ENCODE data around the gene DLX1. TPM values are rescaled to one million over a fixed set of nuclear protein-coding genes. Genes with fewer than 3 reads are reported as not detected.
A peak's percentile ranks its signal among the peaks of the same experiment; 100 is the strongest.
"Not testable (repeated sequence)": the region's sequence is repeated elsewhere in the genome, so short reads cannot be mapped to it uniquely, and the experiment has no call there.

Gene DLX1
- total RNA-seq, 1 experiment from 2014 or later, result 4.7 TPM

GRCh38 chr2:172102391-172103359 is 17.4 kb downstream of the DLX1 start, which contains the start of gene DLX2:
TSS of gene DLX2 (minus strand) at chr2:172102900. CDS start at chr2:172102538, 362 bp downstream.
- H3K27me3 ChIP-seq (replicated peaks), result no peaks in the 10 kb centered on the region
- no peak within 1 kb of the TSS for H3K27ac ChIP-seq
- no peaks in the 10 kb centered on the region for H3K9me3 ChIP-seq (replicated peaks)
- DNase-seq (ENCODE audit: low read depth in 1 of 2, low spot score in 2 of 2), result peak; percentile 76 to 91
- H3K4me3 ChIP-seq, result peak within 1 kb of the TSS; percentile 50
- peaks cover 50% of the 10 kb centered on the region for H3K4me1 ChIP-seq (replicated peaks)
- H3K36me3 ChIP-seq, result no peaks in the 10 kb centered on the region

DNA sequence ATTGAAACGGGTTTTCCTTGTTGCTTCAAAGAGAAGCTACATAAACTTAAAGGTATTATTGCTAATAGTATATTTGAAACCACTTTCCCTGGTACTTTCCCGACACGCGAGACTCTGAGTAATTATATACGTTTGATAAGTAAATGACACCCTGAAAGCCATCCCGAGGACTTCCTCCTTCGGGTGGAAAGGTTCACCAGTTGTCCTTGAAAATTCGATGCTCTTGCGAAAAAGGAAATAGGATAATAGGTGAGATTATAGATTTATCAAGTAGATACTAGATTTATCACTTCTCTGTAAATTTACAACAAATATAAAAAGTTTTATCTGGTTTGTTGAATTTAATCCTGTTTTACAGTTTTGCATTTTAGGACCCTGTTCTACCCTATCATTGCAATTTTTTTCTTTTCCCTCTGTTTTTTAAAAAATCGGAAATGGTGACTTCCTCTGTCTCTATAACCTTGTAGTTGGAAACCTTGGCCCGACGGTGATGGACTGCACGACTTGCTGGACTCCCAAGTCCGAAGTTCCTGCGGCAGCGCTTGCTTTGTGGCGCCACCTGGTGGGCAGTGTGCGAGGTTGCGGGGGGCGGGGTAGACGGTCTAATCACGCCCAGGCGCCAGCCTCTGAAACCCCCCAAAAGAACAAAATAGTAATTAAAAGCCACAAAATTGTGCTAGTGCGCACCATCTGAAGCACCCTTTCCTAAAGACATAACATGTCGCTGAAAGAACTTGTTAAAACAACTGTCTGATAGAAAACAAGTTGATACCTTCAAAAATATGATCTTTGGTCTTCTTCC is 18.4 kb downstream of the DLX1 start:
- H3K9me3 ChIP-seq (replicated peaks), result no peaks in the 10 kb centered on the region
- peak overlapping the region; percentile 50; the same call in 1 of the 2 replicates for H3K4me3 ChIP-seq
- DNase-seq (ENCODE audit: low read depth in 1 of 2, low spot score in 2 of 2), result peak; percentile 75 to 90
- peaks cover 40% of the 10 kb centered on the region for H3K4me1 ChIP-seq (replicated peaks)
- no peaks in the 10 kb centered on the region for H3K27me3 ChIP-seq (replicated peaks)
- H3K27ac ChIP-seq, result no peak overlapping the region
- H3K36me3 ChIP-seq, result no peaks in the 10 kb centered on the region

- Histone ChIP-seq H3K4me1 (replicated peaks) (peaks cover 31% of the 10 kb centered on the region), H3K9me3 (replicated peaks) (no peaks in the 10 kb centered on the region), H3K27me3 (replicated peaks) (no peaks in the 10 kb centered on the region), H3K27ac (no peak overlapping the region), H3K36me3 (no peaks in the 10 kb centered on the region), H3K4me3 (no peak overlapping the region)
- peak in 1 of 2 experiments; percentile 33 for DNase-seq (ENCODE audit: low read depth in 1 of 2, low spot score in 2 of 2)
Observed at GRCh38 chr2:172105471-172106107, 20.3 kb downstream of the DLX1 start.

GRCh38 chr2:172106108-172106961 is 21.0 kb downstream of the DLX1 start:
- no peaks in the 10 kb centered on the region for H3K9me3 ChIP-seq (replicated peaks)
- H3K4me1 ChIP-seq (replicated peaks), result peaks cover 29% of the 10 kb centered on the region
- no peaks in the 10 kb centered on the region for H3K27me3 ChIP-seq (replicated peaks)
- no peak overlapping the region for H3K27ac ChIP-seq
- no peaks in the 10 kb centered on the region for H3K36me3 ChIP-seq
- peak overlapping the region; percentile 12; the same call in 1 of the 2 replicates for H3K4me3 ChIP-seq
- DNase-seq (ENCODE audit: low read depth in 1 of 2, low spot score in 2 of 2), result peak in 1 of 2 experiments; percentile 32

DNA sequence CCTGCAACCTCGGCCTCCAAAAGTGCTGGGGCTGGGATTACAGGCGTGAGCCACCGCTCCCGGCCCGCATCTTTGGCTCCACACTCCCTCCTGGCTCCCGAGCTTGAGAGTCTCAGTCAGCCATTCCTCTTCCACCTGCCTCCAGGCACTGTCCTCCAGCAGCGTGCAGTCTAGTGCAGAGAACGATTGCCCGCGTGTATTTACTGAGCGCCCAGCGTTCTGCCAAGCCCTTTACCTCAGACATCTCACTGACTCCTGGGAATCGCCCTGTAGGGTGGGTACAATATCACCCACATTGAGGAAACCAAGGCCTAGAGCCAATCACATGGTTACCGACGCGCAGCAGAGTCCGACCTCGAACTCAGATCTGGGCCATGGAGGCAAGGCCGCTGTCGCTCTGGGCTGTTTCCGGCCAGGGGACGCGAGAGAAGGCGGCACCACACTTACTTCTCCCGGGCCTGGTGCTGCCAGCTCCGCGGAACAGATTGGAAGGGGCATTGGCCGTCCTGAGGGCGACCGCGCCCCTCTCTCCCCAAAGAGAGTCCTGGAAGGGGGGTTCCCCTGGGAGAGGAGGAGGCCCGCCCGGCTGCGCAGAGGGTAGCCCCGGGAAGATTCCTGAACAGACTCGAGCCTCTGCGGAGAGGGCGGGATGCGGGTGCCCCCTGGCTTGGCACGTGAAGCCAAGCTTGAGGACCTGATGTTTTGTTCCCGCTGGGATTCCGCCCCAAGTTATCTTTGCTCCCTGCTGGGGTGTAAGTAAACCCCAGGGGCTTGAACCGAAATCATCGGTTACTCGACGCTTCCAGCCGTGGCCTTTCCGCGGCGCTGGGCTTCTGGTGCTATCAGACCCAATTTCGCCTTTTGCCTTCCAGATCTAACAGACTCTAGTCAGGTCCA is 22.6 kb downstream of the DLX1 start:
- Histone ChIP-seq H3K4me3 (no peak overlapping the region), H3K4me1 (replicated peaks) (peaks cover 22% of the 10 kb centered on the region), H3K9me3 (replicated peaks) (no peaks in the 10 kb centered on the region), H3K27me3 (replicated peaks) (no peaks in the 10 kb centered on the region), H3K36me3 (no peaks in the 10 kb centered on the region), H3K27ac (no peak overlapping the region)
- DNase-seq (ENCODE audit: low read depth in 1 of 2, low spot score in 2 of 2), result no peak

- DNase-seq (ENCODE audit: low read depth in 1 of 2, low spot score in 2 of 2), result no peak
- H3K4me3 ChIP-seq, result no peak overlapping the region
Observed at GRCh38 chr2:172108587-172108930, 23.3 kb downstream of the DLX1 start.

DNA sequence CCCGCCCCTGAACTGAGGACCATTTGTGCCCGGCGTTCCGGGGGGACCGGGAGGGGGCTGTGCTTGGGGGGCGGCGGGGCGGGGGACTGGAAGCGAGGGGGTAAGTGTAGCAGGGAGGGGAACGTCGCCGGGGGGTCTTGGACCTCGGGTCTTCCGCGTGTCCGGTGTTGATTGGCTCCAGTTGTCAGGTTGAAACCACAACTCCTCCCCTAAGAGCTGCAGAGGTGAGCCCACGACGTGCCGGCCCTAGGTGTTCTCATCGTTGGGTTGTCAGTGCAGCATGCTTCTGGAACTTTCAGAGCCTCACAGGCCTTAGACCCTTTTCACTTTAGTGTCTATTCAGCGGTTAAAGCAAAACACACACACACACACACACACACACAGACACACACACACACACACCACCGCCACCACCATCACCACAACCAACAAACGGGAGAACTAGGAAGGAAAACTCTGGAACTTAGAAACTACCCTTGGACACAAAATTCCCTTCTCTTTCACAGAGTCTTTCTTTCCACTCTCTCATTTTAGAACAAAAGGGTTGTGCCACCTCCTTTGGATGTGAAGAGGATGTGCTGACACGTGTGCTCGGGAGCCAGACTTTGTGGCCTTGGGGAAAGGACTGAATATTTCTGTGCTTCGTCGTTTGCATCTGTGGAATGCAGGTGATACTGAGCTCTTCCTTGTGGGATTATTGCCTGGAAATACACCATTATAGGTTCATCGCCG is 24.1 kb downstream of the DLX1 start:
- Histone ChIP-seq H3K9me3 (replicated peaks) (no peaks in the 10 kb centered on the region), H3K4me1 (replicated peaks) (peaks cover 10% of the 10 kb centered on the region), H3K36me3 (no peaks in the 10 kb centered on the region), H3K27ac (no peak overlapping the region), H3K4me3 (no peak overlapping the region), H3K27me3 (replicated peaks) (no peaks in the 10 kb centered on the region)
- peak in 1 of 2 experiments; percentile 25 for DNase-seq (ENCODE audit: low read depth in 1 of 2, low spot score in 2 of 2)

More at GRCh38 chr2:172108587-172108930, 23.3 kb downstream of the DLX1 start:
- no peaks in the 10 kb centered on the region for H3K27me3 ChIP-seq (replicated peaks)
- H3K36me3 ChIP-seq, result no peaks in the 10 kb centered on the region
- H3K9me3 ChIP-seq (replicated peaks), result no peaks in the 10 kb centered on the region
- H3K4me1 ChIP-seq (replicated peaks), result peaks cover 16% of the 10 kb centered on the region
- no peak overlapping the region for H3K27ac ChIP-seq

- Histone ChIP-seq H3K4me1 (replicated peaks) (peaks cover 10% of the 10 kb centered on the region), H3K27me3 (replicated peaks) (no peaks in the 10 kb centered on the region), H3K36me3 (no peaks in the 10 kb centered on the region), H3K4me3 (no peak overlapping the region), H3K27ac (no peak overlapping the region), H3K9me3 (replicated peaks) (no peaks in the 10 kb centered on the region)
- peak in 1 of 2 experiments; percentile 31 for DNase-seq (ENCODE audit: low read depth in 1 of 2, low spot score in 2 of 2)
Observed at GRCh38 chr2:172109988-172110811, 24.9 kb downstream of the DLX1 start.

GRCh38 chr2:172113617-172114016 is 28.3 kb downstream of the DLX1 start:
- no peaks in the 10 kb centered on the region for H3K36me3 ChIP-seq
- DNase-seq (ENCODE audit: low read depth in 1 of 2, low spot score in 2 of 2), result peak in 1 of 2 experiments; percentile 33
- no peak overlapping the region for H3K4me3 ChIP-seq
- H3K4me1 ChIP-seq (replicated peaks), result peaks cover 2% of the 10 kb centered on the region
- no peaks in the 10 kb centered on the region for H3K27me3 ChIP-seq (replicated peaks)
- H3K9me3 ChIP-seq (replicated peaks), result no peaks in the 10 kb centered on the region
- H3K27ac ChIP-seq, result 0 out of 2 replicates have a peak overlapping the region, but pooled peaks have one; percentile 2

GRCh38 chr2:172114176-172114575 is 28.9 kb downstream of the DLX1 start:
- not testable (repeated sequence) for H3K36me3 ChIP-seq; H3K4me3 ChIP-seq; H3K9me3 ChIP-seq (replicated peaks); H3K27me3 ChIP-seq (replicated peaks); H3K27ac ChIP-seq; H3K4me1 ChIP-seq (replicated peaks)
- DNase-seq (ENCODE audit: low read depth in 1 of 2, low spot score in 2 of 2), result peak in 1 of 2 experiments; percentile 6

GRCh38 chr2:172114579-172114978 is 29.3 kb downstream of the DLX1 start:
- Histone ChIP-seq H3K27me3 (replicated peaks) (no peaks in the 10 kb centered on the region), H3K4me3 (no peak overlapping the region), H3K9me3 (replicated peaks) (no peaks in the 10 kb centered on the region), H3K27ac (no peak overlapping the region), H3K4me1 (replicated peaks) (peaks cover 11% of the 10 kb centered on the region), H3K36me3 (no peaks in the 10 kb centered on the region)
- DNase-seq (ENCODE audit: low read depth in 1 of 2, low spot score in 2 of 2), result no peak
